ENCODE results near the gene MICAL2. TPM values are rescaled to one million over a fixed set of nuclear protein-coding genes. Genes with fewer than 3 reads are reported as not detected.
"Not testable (repeated sequence)": the region's sequence is repeated elsewhere in the genome, so short reads cannot be mapped to it uniquely, and the experiment has no call there.

MICAL2 gene
- total RNA-seq, 2 donors from 2014 or later, result 60.8 to 124 TPM

GRCh38 chr11:12133547-12134235 lies 23.3 kb downstream of the MICAL2 start:
- H3K9me3 Mint-ChIP-seq, result no peaks in the 10 kb centered on the region
- DNase-seq (ENCODE audit: low spot score in 2 of 2) (no peak), ATAC-seq (peak; percentile 41 to 55)
- peaks cover 0 to 6% of the 10 kb centered on the region in 2 donors for H3K36me3 Mint-ChIP-seq
- peak overlapping the region in 1 of 2 donors; percentile 51 for H3K27ac Mint-ChIP-seq

GRCh38 chr11:12134236-12134585 lies 23.8 kb downstream of the MICAL2 start:
- ATAC-seq (no peak), DNase-seq (ENCODE audit: low spot score in 2 of 2) (no peak)
- Mint-ChIP-seq H3K27ac (peak overlapping the region; percentile 54 to 72), H3K36me3 (peaks cover 0 to 6% of the 10 kb centered on the region in 2 donors), H3K9me3 (no peaks in the 10 kb centered on the region)

- H3K27ac Mint-ChIP-seq, result no peak overlapping the region
- no peak for ATAC-seq
Measured at GRCh38 chr11:12135185-12135584, 24.8 kb downstream of the MICAL2 start.

GRCh38 chr11:12137005-12137690 lies 26.8 kb downstream of the MICAL2 start:
- Mint-ChIP-seq H3K36me3 (peaks cover 9 to 26% of the 10 kb centered on the region in 2 donors), H3K27ac (peak overlapping the region; percentile 29 to 48), H3K9me3 (peaks cover 0 to 9% of the 10 kb centered on the region in 2 donors)
- ATAC-seq (no peak), DNase-seq (ENCODE audit: low spot score in 2 of 2) (no peak)

More at GRCh38 chr11:12135185-12135584, 24.8 kb downstream of the MICAL2 start:
- Mint-ChIP-seq H3K9me3 (no peaks in the 10 kb centered on the region), H3K36me3 (peaks cover 4 to 13% of the 10 kb centered on the region in 2 donors)
- no peak for DNase-seq (ENCODE audit: low spot score in 2 of 2)

- DNase-seq (ENCODE audit: low spot score in 2 of 2), result no peak
- Mint-ChIP-seq H3K27ac (peak overlapping the region; percentile 39 to 75), H3K9me3 (peaks cover 4 to 14% of the 10 kb centered on the region in 2 donors), H3K36me3 (peaks cover 14 to 33% of the 10 kb centered on the region in 2 donors)
- ATAC-seq, result peak; percentile 42 to 76
Measured at GRCh38 chr11:12137938-12138731, 27.7 kb downstream of the MICAL2 start.

DNA sequence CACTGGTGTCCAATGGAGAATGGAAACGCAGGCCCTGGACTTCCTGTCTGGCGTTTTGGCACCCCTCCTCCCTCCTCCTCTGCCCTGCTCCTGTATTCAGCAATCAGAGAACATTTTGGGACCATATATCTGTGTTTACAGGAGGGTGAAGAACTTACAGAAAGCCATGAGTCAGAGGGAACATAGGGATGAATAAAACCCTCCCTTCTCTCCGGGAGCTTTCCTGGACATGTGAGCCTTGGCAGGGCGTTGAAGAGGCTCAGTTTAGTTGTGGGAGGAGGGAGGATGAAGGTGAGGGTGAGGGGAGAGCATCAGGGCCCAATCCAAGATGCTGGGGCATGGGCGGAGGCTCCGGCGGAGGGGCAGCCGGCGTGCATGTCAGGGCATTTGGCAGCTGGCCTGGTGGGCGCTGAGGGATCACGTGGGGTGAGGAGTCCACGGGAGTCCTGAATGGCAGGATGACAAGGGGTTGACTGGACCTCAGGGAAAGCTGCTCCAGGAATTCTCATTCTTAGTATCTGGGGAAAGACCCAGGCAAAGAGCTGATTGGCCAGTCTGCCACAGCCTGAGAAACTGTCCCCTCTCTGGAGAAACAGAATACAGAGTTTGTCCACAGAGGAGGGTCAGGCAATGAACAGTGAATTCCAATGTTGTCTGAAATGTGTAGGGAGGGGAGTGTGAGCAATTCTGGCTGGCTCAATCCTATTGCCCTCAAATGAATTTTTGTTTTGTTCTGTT lies 28.9 kb downstream of the MICAL2 start:
- H3K36me3 Mint-ChIP-seq, result peaks cover 14 to 34% of the 10 kb centered on the region in 2 donors
- H3K27ac Mint-ChIP-seq, result peak overlapping the region; percentile 43 to 60
- DNase-seq (ENCODE audit: low spot score in 2 of 2), result no peak
- H3K9me3 Mint-ChIP-seq, result peaks cover 5 to 14% of the 10 kb centered on the region in 2 donors
- ATAC-seq, result no peak

DNA sequence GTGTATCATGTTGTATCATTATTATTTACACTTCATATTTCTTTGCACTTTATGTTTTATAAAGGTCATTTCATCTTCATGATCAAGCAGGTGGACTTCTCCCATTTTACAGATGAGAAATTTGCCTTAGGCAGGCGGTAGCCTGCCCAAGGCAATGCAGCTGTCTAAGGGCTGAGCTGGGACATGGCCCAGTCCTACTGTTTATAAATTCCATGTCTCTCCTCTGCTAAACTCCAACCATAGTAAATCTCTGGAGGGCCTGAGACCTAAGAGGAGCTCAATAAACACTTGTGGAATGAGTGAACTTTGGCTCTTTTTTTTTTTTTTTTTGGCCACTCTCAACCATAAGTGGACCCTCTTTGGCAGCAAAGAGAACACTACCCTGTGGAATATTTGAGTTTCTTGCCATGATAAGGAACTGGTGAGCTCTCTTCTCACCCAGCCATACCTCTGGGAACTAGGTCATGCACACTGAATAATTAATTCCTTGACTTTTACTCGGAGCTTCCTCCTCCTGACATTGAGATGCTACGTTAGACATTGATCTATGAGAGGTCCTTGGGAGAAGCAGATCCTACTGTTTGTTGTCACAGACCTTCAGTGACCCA lies 29.9 kb downstream of the MICAL2 start:
- peak overlapping the region; percentile 60 to 65 for H3K27ac Mint-ChIP-seq
- H3K9me3 Mint-ChIP-seq, result peaks cover 5 to 14% of the 10 kb centered on the region in 2 donors
- peaks cover 14 to 34% of the 10 kb centered on the region in 2 donors for H3K36me3 Mint-ChIP-seq
- DNase-seq (ENCODE audit: low spot score in 2 of 2) (no peak), ATAC-seq (no peak)

- peak overlapping the region; percentile 19 to 65 for H3K27ac Mint-ChIP-seq
- H3K36me3 Mint-ChIP-seq, result peaks cover 14 to 37% of the 10 kb centered on the region in 2 donors
- peaks cover 5 to 14% of the 10 kb centered on the region in 2 donors for H3K9me3 Mint-ChIP-seq
- DNase-seq (ENCODE audit: low spot score in 2 of 2) (no peak), ATAC-seq (peak in 1 of 2 donors; percentile 25)
Measured at GRCh38 chr11:12141283-12141682, 30.9 kb downstream of the MICAL2 start.

GRCh38 chr11:12142176-12142575 lies 31.8 kb downstream of the MICAL2 start:
- peaks cover 14 to 46% of the 10 kb centered on the region in 2 donors for H3K36me3 Mint-ChIP-seq
- ATAC-seq (no peak), DNase-seq (ENCODE audit: low spot score in 2 of 2) (no peak)
- peaks cover 5 to 14% of the 10 kb centered on the region in 2 donors for H3K9me3 Mint-ChIP-seq
- H3K27ac Mint-ChIP-seq, result no peak overlapping the region

GRCh38 chr11:12142909-12143308 lies 32.5 kb downstream of the MICAL2 start:
- DNase-seq (ENCODE audit: low spot score in 2 of 2), result no peak
- peak overlapping the region; percentile 65 to 69 for H3K27ac Mint-ChIP-seq
- no peak for ATAC-seq
- H3K36me3 Mint-ChIP-seq, result peaks cover 14 to 50% of the 10 kb centered on the region in 2 donors
- peaks cover 5 to 14% of the 10 kb centered on the region in 2 donors for H3K9me3 Mint-ChIP-seq

DNA sequence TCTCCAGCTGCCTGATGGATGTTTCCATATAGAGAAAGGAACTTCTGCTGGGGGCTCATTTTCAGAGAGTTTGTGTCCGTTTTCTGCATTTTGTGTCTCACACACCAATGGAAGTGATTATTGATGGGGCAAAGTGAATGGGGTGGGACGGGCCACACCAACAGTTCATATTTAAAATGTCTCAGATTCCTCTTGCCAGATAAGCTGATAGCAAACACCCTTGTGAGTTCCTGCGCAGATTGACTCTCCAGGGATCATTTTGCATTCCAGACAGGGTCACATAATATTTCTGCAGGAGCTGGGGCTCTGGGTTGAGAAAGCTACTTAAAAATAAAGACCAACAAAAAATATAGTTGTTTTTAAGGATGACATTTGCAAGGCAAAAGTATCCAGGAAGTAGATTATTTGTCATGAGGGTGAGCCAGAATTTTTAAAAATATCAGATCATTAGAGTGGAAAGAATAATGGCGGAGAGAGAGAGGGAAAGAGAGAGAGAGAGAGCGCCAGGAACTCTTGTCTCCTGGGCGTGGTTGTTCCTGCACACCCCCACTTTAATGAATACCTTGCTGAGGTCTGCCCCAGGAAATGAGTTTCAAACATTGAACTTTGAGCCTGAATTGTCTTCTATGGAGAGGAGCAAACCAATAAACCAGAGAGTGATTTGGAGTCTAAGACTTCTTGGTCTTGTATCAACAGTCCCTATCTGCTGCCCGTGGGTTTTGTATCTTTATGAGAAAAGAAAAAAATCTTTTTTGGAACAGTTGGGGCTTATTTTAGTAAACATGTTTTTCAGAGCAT lies 33.3 kb downstream of the MICAL2 start:
- DNase-seq (ENCODE audit: low spot score in 2 of 2) (no peak), ATAC-seq (no peak)
- Mint-ChIP-seq H3K27ac (peak overlapping the region; percentile 3 to 69), H3K36me3 (peaks cover 14 to 55% of the 10 kb centered on the region in 2 donors), H3K9me3 (peaks cover 5 to 14% of the 10 kb centered on the region in 2 donors)

- H3K27ac Mint-ChIP-seq, result peak overlapping the region; percentile 56 to 69
- peaks cover 5 to 14% of the 10 kb centered on the region in 2 donors for H3K9me3 Mint-ChIP-seq
- no peak for DNase-seq (ENCODE audit: low spot score in 2 of 2)
- ATAC-seq, result peak; percentile 57 to 59
- peaks cover 14 to 64% of the 10 kb centered on the region in 2 donors for H3K36me3 Mint-ChIP-seq
Measured at GRCh38 chr11:12144330-12145174, 34.2 kb downstream of the MICAL2 start.

- not testable (repeated sequence) for ATAC-seq; DNase-seq (ENCODE audit: low spot score in 2 of 2); H3K27ac Mint-ChIP-seq; H3K9me3 Mint-ChIP-seq
- peaks cover 5 to 43% of the 10 kb centered on the region in 2 donors for H3K36me3 Mint-ChIP-seq
Measured at GRCh38 chr11:12146678-12147077, 36.3 kb downstream of the MICAL2 start.

DNA sequence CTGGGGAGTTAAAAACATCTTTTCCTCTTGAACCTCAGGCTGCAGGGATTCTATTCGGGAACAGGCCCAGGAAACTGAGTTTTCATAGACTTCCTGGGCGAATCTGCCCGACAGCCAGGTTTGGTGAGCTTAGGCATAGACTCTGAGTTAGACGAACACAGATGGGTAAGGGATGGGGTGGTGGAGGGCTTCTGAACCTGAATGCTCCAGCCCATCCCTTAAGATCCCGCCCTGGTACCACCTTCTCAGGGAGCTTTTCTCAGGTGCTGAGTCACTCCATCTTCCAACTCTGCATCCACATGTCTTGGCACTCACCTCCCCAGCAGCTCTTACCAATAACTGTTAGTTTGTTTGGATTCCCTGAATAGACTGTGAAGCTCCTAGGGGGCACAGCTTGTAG lies 37.4 kb downstream of the MICAL2 start:
- ATAC-seq (no peak), DNase-seq (ENCODE audit: low spot score in 2 of 2) (no peak)
- Mint-ChIP-seq H3K27ac (peak overlapping the region in 1 of 2 donors; percentile 60), H3K36me3 (peaks cover 7 to 41% of the 10 kb centered on the region in 2 donors), H3K9me3 (peaks cover 4 to 8% of the 10 kb centered on the region in 2 donors)
